ENCODE data around the gene ZNF750.

DNA sequence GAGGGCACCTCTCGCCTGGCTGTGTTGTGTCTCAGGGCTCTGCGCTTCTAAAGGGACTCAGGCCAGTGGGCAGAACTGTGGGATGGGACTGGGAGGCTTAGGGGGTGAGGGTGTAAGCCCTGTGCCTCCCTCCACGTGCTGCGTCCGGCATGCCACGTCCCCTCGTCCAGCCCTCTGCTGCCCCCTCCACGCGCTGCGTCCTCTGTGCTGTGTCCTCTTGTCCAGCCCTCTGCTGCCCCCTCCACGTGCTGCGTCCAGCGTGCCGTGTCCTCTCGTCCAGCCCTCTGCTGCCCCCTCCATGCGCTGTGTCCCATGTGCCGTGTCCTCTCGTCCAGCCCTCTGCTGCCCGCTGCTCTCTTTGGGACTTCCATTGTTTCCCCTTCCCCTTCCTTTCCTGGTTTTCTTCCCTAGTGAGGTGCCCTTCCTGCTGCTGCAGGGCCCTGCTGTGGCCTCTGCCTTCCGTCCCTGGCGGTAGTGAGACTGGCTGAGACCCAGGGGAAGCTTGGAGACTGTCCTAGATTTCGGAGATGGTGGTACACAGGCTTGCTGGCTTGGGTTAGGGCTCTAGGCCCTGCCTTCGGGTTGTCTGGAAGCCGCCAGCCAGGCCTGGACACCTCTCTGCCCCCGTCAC lies 6.4 kb upstream of the ZNF750 start:
- TF ChIP-seq POLR2AphosphoS5 (IDR thresholded peaks at IDR 0.05; ENCODE audit: insufficient read depth, low read depth, low read length) (peak; percentile 83), POLR2A (IDR thresholded peaks at IDR 0.05; ENCODE audit: low read depth, low read length) (no peak), CTCF (IDR thresholded peaks at IDR 0.05; ENCODE audit: extremely low read depth in 1 of 2, insufficient read depth in 1 of 2, low read depth in 1 of 2, low read length in 2 of 2) (peak; percentile 31 to 56), FOS (IDR thresholded peaks at IDR 0.05; ENCODE audit: borderline replicate concordance, insufficient read depth, low read length) (no peak), EZH2 (IDR thresholded peaks at IDR 0.05; ENCODE audit: borderline replicate concordance, low read depth, low read length, severe bottlenecking) (no peak), MYC (IDR thresholded peaks at IDR 0.05; ENCODE audit: low read depth, low read length) (peak; percentile 87), JUN (IDR thresholded peaks at IDR 0.05; ENCODE audit: borderline replicate concordance, insufficient read depth, insufficient read length, low read depth) (no peak), GATA2 (IDR thresholded peaks at IDR 0.05; ENCODE audit: insufficient read depth, insufficient read length, low read depth, low read length) (no peak)
- TF ChIP-seq, protein P1, sequence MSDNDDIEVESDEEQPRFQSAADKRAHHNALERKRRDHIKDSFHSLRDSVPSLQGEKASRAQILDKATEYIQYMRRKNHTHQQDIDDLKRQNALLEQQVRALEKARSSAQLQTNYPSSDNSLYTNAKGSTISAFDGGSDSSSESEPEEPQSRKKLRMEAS (IDR thresholded peaks at IDR 0.05; ENCODE audit: insufficient read depth, insufficient read length), result peak; percentile 86
